H1 (cell line): ENCODE results near the gene CCDC12. TPM values are rescaled to one million over a fixed set of nuclear protein-coding genes. Genes with fewer than 3 reads are reported as not detected.

ENCODE experiments used
- FOSL1 ChIP-seq: IDR thresholded peaks from 2 replicates; pipeline ENCODE4 v1.6.1; 2011; ENCODE audit warnings: mild to moderate bottlenecking, low read depth, low read length, moderate library complexity; ENCODE audit not compliant: insufficient read depth
- KDM1A ChIP-seq: fragments of 200-600, 300-600 bp; sonication (generic); IDR thresholded peaks from 2 replicates; pipeline ENCODE4 v1.7.1; 2016; ENCODE audit warnings: mild to moderate bottlenecking, low read length, borderline replicate concordance
- polyA plus RNA-seq, 7 experiments: library from polyadenylated mRNA; depleted of rRNA in 3 of 7; stranded (reverse) in 5 of 7; unstranded in 2 of 7; fragments of >200 nt in 5 of 7; fragments of 200-250 nt in 2 of 7; gene quantifications; 1 replicate in 5 of 7; 2 replicates in 1 of 7; 4 replicates in 1 of 7; pipeline versions ENCODE4 v1.2.1 to v1.2.3, GENCODE V29; 2011 to 2013; ENCODE audit warnings: missing spikeins in 2 of 7, mixed read lengths in 2 of 7
- total RNA-seq: library from RNA; stranded (reverse); fragmentation: NEBNext Ultra II Directional; extraction: Animal tissue kit (Norgen Biotek cat#: 25700); gene quantifications from 2 replicates; pipeline ENCODE4 v1.2.1, GENCODE V29; 2021

Gene CCDC12
- total and polyA plus RNA-seq, 2 of the 8 experiments (the other 6 are each of a cell fraction or from before 2014, with no cell fraction given), result 29.5 to 41.3 TPM

DNA sequence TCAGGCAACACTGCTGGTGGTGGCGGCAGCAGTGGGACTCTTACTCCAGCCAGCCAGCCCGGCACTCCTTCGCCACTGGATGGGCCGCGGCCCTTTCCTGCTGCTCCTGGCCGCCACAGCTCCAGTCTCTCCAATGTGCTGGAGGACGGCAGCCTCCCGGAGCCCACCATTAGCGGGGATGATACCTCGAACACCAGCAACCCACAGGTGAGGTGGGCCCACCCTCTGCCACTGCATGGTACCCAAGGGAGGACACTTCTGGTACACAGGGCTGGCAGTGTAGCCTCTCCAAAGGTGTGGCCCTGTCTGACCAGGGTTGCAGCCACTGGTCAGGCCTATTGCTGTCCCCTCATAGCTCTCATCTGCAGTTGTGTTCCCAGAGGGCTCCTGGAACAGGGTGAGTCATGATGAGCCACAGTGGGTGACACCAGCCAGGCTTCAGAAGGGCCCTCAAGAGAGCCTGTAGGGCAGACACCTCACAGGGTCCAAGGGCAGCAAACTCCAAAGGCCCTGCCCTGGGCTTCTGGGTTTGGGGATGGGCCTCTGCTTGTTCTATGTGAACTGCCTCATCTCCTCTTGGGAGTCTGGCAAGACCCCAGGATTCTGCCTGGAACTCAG is 23.8 kb upstream of the CCDC12 start (continued):
- TF ChIP-seq KDM1A (no peak), FOSL1 (no peak)
- TF ChIP-seq, all 59 proteins: peak for 0
